Epithelial cell of esophagus (primary cell): ENCODE results near the gene BFSP1.

ENCODE experiments used
- DNase-seq: peaks from one replicate; pipeline ENCODE4 v3.0.0; 2010; ENCODE audit warnings: low read depth
- H3K4me3 ChIP-seq: 2 replicates; pipeline ENCODE4 v1.5.1; 2011; ENCODE audit warnings: mild to moderate bottlenecking, low read length, control low read depth
- TF ChIP-seq, protein P1 (sequence below): IDR thresholded peaks from 2 replicates; pipeline ENCODE4 v1.5.1; 2011; ENCODE audit warnings: low read depth, mild to moderate bottlenecking, low read length, control low read depth, inconsistent platforms; ENCODE audit not compliant: insufficient read depth; ENCODE audit errors: missing control alignments

The BFSP1 gene

DNA sequence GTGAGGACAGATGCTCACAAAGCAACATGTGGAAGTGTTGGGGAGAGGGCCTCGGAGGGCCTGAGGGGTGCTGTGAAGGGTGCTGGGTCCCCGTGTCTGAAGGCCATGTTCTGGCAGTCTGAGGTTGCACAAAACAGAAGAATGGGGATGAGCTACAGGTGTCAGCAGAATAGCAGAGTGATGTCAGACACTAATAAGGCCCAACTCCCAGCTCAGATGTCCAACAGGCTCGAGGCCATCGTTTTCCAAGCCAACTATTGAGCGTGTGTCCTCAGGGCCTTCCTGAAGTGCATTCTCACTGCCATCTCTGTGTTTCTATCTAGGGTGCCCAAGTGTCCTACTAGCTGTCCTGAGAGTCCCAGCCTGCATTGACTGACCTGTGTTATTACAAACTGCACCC lies 7.9 kb downstream of the BFSP1 start:
- TF ChIP-seq, protein P1, sequence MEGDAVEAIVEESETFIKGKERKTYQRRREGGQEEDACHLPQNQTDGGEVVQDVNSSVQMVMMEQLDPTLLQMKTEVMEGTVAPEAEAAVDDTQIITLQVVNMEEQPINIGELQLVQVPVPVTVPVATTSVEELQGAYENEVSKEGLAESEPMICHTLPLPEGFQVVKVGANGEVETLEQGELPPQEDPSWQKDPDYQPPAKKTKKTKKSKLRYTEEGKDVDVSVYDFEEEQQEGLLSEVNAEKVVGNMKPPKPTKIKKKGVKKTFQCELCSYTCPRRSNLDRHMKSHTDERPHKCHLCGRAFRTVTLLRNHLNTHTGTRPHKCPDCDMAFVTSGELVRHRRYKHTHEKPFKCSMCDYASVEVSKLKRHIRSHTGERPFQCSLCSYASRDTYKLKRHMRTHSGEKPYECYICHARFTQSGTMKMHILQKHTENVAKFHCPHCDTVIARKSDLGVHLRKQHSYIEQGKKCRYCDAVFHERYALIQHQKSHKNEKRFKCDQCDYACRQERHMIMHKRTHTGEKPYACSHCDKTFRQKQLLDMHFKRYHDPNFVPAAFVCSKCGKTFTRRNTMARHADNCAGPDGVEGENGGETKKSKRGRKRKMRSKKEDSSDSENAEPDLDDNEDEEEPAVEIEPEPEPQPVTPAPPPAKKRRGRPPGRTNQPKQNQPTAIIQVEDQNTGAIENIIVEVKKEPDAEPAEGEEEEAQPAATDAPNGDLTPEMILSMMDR = no peak
- H3K4me3 ChIP-seq = no peak overlapping the region
- no peak for DNase-seq

DNA sequence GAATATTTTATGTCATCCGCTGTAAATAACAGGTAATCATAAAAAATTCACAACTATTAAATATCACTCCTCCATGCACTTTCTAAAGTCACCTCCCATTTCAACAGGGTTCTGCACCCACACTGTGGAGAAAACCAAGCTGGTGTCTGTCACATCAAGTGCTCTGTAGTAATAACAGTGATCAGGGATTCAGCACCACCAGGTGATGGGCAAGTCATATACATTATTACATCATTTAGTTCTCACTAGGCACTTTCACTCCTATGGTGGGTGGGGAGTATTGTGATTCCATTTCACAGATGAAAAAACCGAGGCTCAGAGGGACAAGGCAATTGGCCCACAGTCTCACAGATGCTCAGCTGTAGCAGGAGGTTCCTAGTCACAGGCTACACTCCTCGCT lies 8.7 kb downstream of the BFSP1 start:
- DNase-seq = no peak
- TF ChIP-seq, protein P1 = no peak
- H3K4me3 ChIP-seq = no peak overlapping the region

DNA sequence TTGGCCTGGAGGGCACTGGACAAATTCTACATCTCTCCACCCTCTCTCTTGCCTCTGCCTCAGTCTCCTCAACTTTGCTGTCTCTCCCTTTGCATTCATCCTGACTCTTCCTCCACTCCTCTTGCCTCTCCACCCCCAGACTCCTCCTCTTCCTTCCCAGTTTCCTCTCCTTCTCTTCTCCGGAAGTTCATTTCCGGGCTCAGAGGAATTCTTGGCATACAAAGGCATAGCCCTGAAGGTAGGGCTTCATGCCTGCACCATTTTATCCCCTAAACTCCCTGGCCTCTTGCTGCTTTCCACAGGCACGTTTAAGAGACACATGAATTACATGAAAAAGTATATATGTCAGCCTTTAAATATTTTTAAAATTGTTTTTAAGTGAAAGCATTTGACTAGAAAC lies 10.6 kb downstream of the BFSP1 start:
- TF ChIP-seq, protein P1 = no peak
- no peak overlapping the region for H3K4me3 ChIP-seq
- DNase-seq = no peak

DNA sequence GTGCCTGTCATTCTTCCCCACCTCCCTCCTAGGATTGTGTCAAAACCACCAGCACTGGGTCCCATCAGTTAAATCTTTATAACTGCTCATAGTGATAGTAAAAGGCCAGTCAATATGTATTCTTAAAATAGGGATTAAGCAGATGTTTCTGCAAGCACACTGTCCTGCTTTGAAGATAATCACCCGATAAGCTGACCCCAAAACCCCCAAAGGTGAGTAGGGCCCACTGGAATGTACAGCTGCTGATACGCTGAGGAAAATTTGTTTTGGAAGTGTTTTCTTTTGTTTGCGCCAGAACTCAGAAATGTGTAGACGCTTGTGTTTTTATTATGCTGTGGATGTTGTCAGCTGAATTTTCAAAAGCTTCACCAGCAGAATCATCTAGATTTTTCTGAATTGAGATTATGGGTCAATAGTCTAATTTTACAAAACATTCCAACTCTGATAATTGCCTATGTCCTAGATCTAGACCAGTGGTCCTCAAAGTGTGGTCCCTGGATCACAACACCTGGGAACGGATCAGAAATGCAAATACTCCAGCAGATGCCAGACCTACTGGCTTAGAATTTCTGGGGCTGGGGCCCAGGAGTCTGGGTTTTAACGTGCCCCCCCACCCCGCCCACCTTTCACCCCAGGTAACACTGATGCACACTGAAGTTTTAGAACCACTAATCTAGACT lies 11.4 kb downstream of the BFSP1 start:
- TF ChIP-seq, protein P1 = no peak
- DNase-seq = no peak
- H3K4me3 ChIP-seq = no peak overlapping the region

DNA sequence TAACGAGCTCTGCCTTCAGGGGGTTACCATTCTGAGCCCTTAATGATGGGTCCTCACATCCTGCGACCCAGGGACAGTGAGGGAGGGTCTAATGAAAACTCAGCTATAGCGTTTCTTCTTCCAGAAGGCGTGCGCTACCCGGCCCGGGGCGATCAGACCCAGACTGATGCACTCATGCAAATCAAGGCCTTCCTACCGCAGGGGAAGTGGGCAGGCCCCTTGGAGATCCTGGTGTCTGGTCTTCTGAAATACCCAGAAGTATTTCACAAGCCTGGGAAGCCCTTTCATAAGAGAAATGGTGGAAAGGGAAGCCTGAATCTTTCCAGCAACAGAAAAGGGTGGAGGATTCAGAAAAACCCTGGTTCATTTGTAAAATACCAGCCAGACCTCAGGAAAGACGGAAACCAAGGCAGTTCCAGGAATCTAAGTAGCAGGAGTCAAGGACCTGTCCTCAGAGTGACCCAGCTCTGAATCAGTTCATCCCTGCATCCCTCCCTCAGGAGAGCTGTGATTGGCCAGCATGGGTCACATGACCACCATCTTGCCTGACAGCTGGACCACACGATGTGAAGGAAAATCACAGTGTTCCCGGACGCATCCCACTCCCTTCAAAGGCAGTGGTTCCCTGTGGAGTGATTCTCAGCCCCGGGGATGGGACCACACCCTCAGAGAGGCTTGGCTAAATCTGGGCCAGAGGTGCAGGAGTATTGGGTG lies 12.7 kb downstream of the BFSP1 start:
- DNase-seq = no peak
- no peak overlapping the region for H3K4me3 ChIP-seq
- TF ChIP-seq, protein P1 = no peak

DNA sequence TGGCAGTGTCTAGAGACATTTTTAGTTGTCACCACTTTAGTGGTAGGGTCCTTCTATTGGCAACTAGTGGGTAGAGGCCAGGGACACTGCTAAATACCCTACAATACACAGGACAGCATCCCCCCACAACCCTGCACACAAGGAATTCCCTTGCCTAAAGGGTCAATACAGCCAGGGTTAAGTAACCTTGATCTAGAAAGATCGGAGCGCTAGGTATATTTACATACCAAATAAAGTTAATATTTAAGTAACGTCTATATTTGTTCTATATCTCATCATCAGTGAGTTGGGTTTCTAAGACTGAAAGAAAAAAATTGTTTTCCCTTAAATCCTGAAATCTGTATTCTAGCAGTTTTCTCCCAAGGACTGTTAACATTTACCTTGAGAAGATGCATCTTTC lies 16.1 kb downstream of the BFSP1 start:
- H3K4me3 ChIP-seq = no peak overlapping the region
- no peak for DNase-seq
- TF ChIP-seq, protein P1 = no peak
